ENCODE data around the gene EIF2B5.
"Not testable (repeated sequence)": the region's sequence is repeated elsewhere in the genome, so short reads cannot be mapped to it uniquely, and the experiment has no call there.

The EIF2B5 gene

DNA sequence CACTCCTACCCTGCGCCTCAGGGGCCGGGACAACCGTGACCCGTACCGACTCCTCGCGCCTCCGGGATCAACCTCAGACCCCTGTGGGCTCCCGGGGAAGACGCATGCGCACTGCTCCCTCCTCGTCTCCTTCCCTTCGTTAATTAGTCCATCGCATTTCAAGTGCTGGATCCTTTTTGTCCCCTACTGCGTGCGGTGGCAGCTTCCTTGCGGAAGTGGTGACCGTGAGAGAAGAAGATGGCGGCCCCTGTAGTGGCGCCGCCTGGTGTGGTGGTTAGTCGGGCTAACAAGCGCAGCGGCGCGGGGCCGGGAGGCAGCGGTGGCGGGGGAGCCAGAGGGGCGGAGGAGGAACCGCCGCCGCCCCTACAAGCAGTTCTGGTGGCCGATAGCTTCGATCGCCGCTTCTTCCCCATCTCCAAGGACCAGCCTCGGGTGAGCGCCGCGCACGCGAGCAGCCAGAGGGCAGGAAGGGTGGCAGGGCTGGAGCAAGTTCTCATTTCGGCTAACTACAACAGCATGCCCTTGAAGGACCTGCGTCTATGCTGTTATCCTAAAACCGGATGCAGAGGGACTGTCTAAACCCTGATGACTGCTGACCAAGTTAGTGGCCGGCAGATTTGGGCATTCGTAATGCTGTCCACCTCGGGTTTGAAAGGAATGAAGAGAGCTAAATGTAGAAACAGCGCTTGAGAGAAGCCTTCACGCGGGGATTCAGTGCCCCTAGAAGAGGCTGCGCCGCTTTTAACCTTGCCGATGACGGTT is at the start of gene EIF2B5:
EIF2B5 (plus strand) TSS at position 210 of the 762 bp plus-strand sequence; CDS start at position 238, 28 bp downstream.
- DNase-seq, result peak; percentile 83

DNA sequence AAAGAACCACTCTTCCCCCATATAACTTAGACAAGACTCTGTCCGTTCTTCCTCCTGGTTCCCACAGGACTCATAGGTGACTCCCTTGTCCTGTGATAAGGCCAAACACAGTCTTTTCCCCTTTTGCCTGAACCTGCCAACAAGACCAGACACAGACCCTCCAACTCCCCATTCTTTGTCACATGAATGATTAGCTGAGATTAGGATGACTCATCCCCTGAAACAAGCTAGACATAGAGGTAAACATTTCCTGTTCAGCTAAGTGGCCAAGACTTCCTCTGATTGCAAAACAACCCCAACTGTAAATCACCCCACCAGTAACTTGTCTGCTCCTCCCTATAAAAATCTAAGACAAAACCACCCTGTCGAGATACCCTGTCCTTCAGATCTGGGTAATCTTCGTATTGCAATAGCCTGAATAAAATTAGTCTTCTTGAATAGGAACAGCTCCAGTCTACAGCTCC is 49.7 kb upstream of the EIF2B5 start:
- no peak for DNase-seq

DNA sequence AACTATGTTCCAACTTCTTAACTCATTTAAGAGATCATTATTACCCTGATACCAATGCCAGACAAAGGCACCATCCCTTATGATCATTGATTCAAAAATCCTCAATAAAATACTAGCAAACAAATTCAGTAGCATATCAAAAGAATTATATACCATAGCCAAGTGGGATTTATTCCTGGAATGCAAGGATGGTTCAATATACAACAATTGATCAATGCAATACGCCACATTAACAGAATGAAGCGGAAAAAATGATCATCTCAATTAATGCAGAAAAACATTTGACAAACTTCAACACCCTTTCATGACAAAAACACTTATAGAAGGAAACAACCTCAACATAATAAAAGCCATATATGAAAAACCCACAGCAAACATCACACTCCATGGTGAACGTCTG is 43.0 kb upstream of the EIF2B5 start:
- no peak for DNase-seq

DNA sequence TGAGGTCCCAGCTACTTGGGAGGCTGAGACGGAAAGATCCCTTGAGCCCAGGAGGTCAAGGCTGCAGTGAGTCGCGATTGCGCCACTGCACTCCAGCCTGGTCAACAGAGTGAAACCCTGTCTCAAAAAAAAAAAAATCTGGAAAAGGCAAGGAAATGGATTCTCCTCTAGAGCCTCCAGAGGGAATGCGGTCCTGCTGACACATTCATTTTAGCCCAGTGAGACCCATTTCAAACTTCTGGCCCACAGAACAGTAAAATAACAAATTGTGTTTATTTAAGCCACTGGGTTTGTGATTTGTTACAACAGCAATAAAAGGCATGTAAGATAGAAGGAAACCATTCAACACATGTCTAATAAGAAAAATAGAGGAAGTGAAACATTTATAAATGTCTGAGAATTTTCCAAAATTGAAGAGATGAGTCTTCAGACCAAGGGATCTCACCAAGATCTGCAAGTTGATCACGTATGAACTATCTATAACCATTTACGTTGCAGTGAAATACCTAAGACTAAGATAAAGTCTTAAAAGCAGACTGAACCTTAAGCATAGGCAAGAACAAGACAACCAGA is 38.3 kb upstream of the EIF2B5 start, which contains the start of gene HTR3E:
HTR3E (plus strand) TSS at position 254 of the 573 bp plus-strand sequence. CDS start 466 bp downstream, outside the sequence.
- no peak for DNase-seq

DNA sequence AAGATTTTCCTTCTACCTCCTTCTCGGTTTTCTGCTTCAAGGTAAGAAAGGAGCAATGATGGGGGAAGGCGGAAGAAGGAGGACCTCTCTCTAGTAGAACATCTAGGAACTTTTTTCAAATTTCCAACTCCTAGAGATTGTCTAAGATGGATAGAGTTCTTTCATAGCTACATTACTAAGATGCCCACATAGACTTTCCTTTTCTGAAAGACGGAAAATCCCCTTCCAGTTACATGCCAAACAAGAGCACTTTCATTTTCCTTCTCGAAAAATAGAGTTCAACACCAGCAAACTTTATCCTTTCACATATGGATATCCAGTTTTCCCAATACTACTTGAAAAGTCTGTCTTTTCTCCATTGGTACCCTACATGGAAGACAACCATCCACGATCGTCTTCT is 37.6 kb upstream of the EIF2B5 start:
- no peak for DNase-seq

DNA sequence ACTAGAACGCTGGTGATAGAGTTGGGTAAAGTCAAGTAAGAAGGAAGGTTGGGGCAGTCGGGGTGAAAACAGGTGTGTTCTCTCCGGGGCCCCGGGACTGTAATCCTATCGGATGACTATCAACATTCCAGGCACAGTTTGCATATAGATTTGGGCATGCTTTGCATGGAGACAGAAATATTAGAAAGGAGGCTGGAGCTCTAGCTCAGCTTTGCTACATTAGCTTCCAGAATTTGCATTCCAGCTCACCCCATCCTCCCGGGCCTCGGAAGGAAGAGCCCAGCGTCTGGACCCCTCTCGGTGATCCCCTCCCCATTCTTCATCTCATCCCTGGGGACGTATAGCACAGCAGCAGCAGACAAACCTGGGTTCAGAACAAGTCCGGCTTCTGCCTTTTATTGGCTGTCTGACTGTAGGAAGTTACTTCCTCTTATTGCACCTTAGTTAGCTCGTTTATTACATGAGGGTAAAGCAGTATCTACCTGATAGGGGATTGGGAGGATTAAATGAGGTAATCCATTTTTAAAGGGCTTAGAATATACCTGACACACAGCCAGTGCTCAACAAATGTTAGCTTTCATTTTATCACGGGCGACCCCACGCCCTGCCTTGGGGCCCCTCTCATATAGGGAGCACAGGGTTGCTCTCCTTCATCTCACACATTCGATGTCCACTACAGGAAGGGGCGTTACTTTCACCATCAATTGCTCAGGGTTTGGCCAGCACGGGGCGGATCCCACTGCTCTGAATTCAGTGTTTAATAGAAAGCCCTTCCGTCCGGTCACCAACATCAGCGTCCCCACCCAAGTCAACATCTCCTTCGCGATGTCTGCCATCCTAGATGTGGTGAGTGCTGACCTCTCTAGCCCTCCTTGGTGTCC is 35.1 kb upstream of the EIF2B5 start:
- DNase-seq, result no peak

DNA sequence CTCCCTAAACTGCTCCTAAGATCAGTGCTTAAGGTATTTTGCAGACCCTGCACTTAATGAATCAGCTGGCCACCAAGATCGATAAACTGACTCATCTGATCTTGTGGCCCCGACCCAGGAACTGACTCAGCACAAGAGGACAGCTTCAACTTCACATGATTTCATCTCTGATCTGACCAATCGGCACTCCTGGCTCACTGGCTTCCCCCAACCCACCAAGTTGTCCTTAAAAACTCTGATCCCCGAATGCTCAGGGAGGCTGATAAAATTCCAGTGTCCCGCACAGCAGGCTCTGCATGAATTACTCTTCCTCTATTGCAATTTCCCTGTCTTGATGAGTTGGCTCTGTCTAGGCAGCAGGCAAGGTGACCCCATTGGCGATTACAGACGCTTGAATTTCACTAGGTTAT is 24.8 kb upstream of the EIF2B5 start:
- DNase-seq, result no peak

DNA sequence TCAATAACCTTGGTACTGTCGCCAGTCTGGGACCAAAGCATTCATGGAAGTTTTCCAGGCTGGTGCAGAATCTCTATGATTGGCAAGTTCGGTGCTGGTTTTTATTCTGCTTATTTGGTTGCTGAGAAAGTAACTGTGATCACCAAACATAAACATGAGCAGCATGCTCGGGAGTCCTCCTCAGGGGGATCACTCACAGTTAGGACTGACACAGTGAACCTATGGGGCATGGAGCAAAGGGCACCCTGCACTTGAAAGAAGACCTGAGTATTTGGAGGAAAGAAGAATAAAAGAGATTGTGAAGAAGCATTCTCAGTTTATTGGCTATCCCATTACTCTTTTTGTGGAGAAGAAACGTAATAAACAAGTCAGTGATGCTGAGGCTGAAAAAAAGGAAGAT is 19.1 kb upstream of the EIF2B5 start:
- no peak for DNase-seq

DNA sequence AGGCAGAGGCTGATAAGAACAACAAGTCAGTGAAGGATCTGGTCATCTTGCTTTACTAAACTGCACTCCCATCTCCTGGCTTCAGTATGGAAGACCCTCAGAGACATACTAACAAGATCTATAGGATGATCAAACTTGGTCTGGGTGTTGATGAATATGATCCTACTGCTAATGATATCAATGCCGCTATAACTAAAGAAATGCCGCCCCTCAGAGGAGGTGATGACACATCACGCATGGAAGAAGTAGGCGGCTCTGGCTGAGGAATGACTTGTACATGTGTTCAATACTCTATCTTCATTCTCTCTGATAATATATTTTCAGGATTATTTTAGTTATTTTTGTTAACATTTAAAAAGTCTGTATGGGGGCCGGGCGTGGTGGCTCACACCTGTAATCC is 17.5 kb upstream of the EIF2B5 start:
- no peak for DNase-seq

DNA sequence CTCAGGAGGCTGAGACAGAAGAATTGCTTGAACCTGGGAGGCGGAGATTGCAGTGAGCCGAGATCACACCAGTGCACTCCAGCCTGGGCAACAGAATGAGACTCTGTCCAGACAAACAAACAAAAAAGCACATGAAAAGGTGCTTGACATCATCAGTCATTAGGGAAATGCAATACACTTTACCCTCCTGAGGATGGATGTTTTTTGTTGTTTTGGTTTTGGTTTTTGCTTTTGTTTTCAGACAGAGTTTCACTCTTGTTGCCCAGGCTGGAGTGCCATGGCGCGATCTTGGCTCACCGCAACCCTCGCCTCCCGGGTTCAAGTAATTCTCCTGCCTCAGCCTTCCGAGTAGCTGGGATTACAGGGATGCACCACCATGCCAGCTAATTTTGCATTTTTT is 14.1 kb upstream of the EIF2B5 start:
- not testable (repeated sequence) for DNase-seq

DNA sequence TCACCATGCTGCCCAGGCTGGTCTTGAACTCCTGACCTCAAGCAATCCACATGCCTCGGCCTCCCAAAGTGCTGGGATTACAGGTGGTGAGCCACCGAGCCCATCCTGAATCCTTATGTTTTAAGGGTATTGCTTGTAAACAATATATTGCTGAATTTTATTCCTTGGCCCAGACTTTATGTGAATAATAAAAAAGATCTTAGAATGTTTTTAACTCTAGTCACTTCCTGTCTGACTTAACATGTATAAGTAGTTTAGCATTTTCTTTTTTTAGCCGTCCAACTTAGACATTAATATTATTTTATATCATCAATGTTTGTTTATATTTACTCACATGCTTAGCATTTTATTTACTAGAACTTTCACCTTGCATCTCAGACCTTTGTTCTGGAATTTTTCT is 9.2 kb upstream of the EIF2B5 start:
- DNase-seq, result no peak

DNA sequence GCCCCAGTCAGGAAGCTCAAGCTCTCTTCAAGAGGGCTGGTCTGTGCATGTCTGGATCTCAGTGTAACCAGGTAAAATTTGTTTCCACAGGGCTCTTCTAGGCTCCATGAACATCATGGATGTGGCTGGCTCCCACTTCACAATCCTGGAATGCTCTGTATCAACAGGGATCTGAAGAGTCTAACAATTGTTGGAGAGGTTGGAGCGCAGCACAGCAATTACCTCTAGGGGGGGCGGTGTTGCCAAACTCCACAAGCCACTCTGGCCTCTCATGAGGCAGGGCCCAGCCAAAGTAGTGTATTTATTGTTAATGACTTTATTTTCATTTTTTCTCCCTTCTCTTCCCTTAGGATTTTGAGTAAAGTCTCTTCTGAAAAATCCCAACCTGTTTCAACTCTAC is 6.1 kb upstream of the EIF2B5 start:
- no peak for DNase-seq

DNA sequence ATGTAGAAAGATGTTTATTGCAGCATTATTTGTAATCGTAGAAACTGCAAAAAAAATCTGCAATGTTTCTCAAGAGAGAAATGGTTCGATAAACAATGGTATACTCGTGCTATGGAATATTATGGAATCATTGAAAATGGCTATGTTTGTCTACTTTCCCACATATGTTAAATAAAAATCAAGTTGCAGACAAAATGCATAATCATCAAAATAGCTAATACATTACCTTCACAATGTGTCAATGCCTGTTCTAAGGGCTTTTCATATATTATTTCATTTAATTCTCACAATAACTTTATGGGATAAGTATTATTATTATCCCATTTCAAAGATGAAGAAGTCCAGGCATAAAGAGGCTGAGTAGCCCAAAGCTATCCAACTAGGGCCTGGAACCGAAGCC is 2.2 kb upstream of the EIF2B5 start:
- DNase-seq, result no peak

DNA sequence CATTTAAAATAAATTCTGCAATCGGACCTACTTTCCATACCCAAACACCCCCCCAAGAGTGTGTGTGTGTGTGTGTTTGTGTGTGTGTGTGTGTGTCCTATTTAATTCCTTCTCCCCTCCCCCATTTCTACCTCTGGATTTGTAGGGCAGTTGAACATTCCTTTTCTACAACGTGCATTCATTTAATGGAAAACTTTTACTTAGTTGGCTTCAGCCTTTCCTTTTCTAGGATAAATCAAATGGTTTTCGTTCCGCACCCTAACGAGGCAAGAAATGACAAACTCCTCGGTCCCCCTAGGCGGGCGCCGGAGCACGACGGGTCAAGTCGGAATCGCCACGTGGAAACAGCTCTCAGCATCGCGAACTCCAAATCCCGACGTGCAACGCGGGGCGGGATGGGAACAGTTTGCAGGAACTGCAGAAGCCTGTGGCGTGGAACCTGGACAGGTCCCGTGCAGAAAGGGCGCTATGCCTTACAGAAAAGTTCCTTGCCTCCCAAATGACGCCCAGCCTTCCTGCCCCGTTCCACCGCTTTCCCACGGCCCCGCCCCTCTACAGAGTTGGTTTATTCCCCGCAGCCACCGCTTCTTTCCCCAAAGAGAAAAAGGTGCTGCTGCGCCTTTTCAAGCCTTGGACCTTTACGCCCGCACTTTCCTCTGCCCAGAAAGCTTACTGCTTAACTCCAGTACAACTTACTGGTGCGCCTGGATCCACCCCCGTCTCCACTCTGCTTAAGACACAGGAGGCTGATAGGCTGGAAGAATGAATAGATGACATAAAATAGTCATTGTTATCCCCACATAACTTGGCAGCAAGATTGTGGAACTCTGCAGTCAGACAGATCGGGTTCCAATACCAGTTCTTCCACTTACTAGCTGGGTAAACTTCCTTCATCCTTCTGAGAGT is 1.1 kb upstream of the EIF2B5 start:
- peak; percentile 21 for DNase-seq

DNA sequence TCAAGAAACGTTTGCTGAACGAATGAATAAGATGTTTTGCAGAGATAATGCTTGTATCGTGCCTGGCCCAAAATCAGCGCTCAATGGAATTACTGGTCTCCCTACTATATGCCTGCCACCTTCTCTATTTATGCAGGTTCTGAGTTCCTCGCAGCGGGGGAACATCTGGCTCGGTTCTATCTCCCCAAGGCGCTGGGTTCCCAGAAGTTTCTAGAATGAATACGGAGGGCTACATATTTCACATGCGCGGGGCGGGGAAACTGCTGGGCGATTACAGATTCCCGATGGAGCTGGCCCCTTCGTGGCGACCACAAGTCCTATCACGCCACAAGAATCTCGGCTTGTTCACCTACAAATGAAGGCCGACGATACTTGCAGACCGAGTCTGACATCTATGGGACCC is 411 bp upstream of the EIF2B5 start:
- no peak for DNase-seq

DNA sequence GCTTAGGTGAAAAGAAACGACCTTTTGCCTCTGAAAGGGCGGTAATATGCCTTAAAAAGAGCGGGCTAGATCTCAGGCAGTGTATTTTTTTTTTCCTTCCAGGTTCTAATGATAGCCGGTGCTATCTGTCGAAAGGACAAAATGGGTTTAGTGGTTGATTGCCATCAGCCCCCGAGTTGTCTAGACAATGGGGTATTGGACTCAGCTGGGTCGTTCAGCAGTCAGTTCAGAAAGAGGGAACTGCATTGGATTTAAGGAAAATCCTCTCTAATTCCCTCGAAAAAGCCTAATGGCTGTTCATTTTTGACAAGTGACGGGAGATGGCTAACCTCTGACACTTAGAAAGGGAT is 728 bp downstream of the EIF2B5 start:
- no peak for DNase-seq

DNA sequence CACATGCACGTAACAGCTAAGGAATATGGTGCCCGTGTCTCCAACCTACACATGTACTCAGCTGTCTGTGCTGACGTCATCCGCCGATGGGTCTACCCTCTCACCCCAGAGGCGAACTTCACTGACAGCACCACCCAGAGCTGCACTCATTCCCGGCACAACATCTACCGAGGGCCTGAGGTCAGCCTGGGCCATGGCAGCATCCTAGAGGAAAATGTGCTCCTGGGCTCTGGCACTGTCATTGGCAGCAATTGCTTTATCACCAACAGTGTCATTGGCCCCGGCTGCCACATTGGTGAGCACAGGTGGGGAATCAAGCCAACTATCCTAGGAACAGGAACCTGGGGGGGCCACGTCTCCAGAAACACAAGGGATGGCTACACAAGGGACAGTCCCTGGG is 5.3 kb downstream of the EIF2B5 start:
- DNase-seq, result no peak

DNA sequence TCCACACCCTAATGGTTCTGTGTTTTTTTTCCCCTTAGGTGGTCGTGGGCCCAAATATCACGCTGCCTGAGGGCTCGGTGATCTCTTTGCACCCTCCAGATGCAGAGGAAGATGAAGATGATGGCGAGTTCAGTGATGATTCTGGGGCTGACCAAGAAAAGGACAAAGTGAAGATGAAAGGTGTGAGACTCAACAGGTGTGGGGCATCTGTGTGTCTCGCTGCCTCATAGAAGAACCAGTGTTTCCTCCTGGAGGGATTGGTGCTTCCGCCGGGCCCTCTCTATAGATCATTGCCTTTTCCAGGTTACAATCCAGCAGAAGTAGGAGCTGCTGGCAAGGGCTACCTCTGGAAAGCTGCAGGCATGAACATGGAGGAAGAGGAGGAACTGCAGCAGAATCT is 7.0 kb downstream of the EIF2B5 start:
- DNase-seq, result no peak

DNA sequence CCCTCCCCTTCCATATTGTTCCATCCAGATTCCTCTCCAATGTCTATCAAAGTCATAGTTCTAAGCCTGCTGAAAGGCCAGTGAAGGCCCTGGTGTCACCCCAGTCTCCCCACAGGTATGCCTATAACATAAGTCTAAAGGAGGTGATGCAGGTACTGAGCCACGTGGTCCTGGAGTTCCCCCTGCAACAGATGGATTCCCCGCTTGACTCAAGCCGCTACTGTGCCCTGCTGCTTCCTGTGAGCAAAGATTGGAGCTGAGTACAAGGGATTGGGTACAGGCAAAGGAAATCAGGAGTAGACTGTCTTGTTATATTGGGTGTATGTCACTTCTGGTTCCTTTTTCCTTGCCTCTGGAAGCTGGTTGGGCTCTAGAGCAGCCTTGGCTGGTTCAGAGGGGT is 8.2 kb downstream of the EIF2B5 start:
- DNase-seq, result no peak

DNA sequence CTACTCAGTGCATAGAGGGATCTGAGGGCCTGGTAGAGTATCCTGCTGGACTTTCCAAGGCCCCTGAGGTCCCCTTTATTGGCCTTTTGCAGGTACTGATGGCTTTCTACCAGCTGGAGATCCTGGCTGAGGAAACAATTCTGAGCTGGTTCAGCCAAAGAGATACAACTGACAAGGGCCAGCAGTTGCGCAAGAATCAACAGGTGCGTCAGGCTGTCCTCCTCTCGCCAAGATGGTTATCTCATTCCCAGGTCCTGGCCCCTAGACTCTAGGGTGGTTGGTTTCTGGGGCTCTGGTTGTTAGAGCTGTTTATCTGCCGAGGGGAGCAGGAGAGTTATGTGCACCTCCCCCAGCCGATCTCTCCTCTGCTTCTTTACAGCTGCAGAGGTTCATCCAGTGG is 9.3 kb downstream of the EIF2B5 start:
- no peak for DNase-seq

DNA sequence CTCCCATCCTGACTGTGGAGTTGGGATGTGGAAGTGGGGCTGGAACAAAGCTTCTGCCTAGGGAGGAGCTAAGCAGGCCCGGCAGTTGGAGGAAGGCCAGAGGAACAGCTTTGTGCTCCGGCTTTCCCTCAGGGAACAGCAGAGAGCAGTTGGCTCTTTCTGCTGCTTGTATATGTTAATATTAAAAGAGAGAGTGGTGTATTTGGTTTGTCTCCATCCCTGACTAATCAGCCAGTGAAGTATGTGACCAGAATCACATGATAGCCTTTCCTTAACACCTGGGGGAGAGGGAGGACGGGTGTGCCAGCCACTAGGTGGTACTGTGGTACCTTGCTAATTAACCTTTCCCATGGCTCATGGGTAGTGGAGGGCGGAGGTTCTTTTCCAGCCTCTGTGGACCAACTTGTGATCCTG is 10.0 kb downstream of the EIF2B5 start:
- DNase-seq, result peak; percentile 18

DNA sequence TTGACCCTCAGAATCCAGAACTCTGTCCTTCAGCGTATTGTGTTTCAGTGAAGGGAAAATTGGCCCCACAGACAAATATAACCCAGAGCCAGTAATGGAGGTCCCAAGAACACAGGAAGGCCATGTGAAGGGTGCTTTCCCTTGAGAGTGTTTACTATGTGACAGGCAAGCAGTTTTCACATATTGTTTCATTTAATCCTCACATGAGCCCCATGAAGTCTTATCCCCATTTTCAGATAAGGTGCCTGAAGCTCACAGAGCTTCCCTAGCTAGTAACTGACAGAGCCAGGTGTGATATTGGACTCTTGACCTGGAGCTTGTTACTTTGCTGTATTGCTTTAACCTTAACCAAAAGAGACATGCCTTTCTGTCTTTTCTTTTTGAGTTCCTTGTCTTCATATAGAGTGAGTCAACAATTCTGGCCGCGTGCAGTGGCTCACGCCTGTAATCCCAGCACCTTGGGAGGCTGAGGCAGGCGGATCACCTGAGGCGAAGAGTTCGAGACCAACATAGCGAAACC is 10.7 kb downstream of the EIF2B5 start:
- no peak for DNase-seq

All from T1000 (cell line).